Epithelial cell of proximal tubule (primary cell): ENCODE measurements around the gene LRRC28. TPM values are rescaled to one million over a fixed set of nuclear protein-coding genes. Genes with fewer than 3 reads are reported as not detected.

Experiments used
- DNase-seq: peaks from one replicate; pipeline ENCODE4 v3.0.0-alpha.2; 2011; ENCODE audit warnings: low read depth
- H3K4me3 ChIP-seq: 2 replicates; pipeline ENCODE4 v1.5.1; 2011; ENCODE audit warnings: low read depth, mild to moderate bottlenecking, low read length
- total RNA-seq: library from RNA; depleted of rRNA; stranded (reverse); fragments of >200 nt; gene quantifications from 2 replicates; pipeline ENCODE4 v1.2.3, GENCODE V29; 2015
- TF ChIP-seq, protein P1 (sequence below): conservative IDR thresholded peaks from 2 replicates; pipeline ENCODE4 v1.5.1; 2012; ENCODE audit warnings: low read depth, mild to moderate bottlenecking, low read length

LRRC28 gene
- total RNA-seq, 1 donor from 2014 or later, result 15.0 TPM

DNA sequence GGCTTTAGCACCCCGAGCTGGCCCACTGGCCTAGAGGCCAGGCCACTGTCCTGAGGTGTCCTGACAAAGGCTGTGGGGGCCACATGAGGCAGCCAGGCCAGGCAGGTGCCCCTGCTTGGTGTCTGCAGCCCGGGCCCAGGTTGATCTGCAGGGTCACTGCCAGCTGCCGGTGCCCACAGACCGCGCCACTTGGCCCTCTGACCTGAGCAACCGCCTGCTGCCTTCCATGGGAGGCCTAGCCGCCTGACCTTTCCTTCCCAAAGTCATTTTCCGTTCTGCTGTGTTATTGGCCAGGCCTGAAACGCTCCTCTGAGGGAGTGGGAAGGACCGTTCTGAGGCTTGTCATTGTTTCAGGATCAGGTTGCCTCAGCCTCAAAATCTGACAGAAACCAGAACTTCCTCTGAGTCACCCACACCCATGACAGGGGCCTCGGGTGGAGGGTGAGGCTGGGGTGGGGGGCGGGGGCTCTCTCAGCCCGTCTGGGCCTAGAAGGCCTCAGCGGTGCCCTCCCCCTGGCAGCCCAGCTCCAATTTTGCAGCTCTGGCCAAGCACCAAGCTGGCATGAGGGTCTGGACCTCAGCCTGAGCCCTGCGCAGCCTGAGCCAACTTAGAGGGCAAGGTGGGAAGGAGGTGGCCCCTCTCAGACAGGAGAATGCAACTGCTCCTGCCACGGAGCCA is 173.8 kb downstream of the LRRC28 start:
- H3K4me3 ChIP-seq, result no peak overlapping the region
- DNase-seq, result no peak
- TF ChIP-seq, protein P1, sequence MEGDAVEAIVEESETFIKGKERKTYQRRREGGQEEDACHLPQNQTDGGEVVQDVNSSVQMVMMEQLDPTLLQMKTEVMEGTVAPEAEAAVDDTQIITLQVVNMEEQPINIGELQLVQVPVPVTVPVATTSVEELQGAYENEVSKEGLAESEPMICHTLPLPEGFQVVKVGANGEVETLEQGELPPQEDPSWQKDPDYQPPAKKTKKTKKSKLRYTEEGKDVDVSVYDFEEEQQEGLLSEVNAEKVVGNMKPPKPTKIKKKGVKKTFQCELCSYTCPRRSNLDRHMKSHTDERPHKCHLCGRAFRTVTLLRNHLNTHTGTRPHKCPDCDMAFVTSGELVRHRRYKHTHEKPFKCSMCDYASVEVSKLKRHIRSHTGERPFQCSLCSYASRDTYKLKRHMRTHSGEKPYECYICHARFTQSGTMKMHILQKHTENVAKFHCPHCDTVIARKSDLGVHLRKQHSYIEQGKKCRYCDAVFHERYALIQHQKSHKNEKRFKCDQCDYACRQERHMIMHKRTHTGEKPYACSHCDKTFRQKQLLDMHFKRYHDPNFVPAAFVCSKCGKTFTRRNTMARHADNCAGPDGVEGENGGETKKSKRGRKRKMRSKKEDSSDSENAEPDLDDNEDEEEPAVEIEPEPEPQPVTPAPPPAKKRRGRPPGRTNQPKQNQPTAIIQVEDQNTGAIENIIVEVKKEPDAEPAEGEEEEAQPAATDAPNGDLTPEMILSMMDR, result no peak

DNA sequence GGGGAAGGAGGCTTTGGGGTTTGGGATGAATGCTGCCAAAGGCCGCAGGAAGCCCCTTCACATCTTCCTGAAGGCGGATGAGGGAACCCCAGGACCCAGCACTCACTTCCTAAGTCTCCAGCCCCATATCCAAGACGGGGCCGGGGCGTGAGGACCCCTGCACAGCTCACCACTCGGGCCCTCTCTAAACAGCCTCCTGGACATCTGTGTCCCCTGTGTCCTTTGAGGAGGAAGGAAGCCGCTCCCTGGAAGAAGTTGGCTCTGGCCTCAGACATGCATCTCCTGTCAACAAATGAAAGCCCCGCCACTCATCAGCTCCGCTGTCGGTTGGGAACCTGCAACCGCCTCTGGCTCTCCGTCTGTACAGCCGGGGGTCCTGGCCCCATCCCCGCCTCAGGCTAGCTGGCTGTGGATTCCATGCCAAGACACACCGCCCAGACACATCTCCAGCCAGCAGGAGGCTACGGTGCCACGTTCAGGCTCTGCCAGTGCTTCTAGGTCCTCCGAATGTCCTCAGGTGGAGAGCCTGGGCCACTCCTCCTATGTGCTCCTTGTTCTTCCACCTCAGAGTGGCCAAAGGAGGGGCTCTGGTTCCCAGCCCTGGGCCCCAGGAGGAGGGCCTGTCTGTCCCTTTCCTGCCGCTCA is 174.5 kb downstream of the LRRC28 start:
- H3K4me3 ChIP-seq, result no peak overlapping the region
- TF ChIP-seq, protein P1, result peak; percentile 12
- DNase-seq, result no peak

DNA sequence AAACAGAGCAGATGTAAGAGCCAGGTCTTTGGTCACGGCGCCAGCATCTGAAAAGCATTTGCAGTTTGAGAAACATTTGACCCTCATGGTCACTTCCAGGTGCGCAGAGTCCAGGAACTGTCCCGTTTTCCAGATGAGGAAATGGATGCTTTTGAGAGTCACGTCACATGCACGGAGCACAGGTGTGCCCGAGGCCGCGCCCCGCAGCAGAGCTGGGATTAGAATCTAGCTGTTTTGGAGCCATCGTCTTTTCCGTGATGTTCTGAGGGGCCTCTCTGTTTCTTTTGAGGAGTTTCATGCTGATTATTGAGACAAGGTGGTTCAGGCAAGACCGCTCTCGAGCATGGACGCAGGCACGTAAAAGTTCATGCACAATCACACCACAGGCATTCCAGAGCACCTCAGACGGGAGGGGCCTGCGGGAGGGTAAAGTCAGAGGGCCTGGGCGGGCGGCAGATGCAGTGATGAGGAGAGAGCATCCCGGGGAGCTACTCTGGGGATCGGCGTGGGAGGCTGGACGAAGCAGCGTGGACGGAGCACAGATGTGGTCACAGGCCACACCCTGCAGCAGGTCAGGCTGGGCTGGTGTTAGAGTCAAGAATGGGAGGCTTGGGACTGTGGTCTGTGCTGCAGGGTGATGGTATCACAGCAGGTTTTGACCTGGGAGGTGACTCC is 175.3 kb downstream of the LRRC28 start:
- TF ChIP-seq, protein P1, result no peak
- no peak for DNase-seq

DNA sequence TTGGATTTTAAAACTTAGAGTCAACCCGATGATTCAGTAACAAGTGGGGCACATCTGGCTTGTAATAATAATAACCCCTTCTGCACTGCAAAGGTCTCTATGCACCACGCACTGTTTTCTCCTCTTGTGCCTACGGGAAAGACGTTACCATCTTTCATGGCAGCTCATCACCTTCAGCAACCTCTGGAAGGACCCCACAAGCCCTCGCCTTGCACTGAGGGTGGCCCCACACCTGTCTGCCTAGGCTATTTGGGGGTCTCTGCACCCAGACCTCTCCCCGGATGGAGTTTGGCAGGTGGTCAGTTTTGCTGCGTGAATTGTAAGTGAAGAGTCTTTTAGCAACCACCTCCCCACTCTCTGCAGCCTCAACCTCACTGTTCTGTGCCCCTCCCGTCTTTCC is 175.9 kb downstream of the LRRC28 start:
- TF ChIP-seq, protein P1, result no peak
- no peak overlapping the region for H3K4me3 ChIP-seq

More for the DNA sequence above, 175.3 kb downstream of the LRRC28 start:
- H3K4me3 ChIP-seq, result no peak overlapping the region

DNA sequence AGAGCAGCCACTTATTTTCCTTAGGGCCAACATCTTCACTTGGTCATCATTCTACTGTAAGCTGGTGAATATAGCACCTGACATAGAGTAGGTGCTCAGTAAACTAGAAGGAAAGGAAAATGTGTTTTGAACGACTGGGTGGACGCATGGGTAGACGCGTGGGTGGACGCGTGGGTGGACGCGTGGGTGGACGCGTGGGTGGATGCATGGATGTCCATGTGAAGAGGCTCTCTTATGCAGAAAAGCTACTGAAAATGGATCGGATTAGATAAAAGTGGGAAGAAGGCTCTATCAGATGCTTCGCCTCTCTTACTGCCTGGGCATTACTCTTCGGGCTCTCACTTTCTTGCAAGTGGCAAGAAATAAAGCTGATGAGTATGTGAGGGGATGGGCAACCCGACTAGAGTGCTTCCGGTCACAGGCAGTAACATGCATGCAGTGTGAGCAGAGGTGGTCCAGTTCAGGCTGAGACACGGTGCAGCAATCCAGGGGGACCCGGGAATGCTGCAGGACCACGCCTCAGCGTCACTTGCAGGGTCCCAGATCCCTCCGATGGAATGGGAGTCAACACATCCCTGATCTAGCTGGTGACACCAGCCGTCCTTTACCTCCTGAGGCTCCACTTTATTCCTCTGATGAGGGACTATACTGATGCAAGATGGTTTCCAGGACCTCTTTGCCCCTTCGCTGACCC is 176.5 kb downstream of the LRRC28 start:
- DNase-seq, result no peak
- TF ChIP-seq, protein P1, result no peak
- no peak overlapping the region for H3K4me3 ChIP-seq

More for the DNA sequence above, 175.9 kb downstream of the LRRC28 start:
- DNase-seq, result no peak

DNA sequence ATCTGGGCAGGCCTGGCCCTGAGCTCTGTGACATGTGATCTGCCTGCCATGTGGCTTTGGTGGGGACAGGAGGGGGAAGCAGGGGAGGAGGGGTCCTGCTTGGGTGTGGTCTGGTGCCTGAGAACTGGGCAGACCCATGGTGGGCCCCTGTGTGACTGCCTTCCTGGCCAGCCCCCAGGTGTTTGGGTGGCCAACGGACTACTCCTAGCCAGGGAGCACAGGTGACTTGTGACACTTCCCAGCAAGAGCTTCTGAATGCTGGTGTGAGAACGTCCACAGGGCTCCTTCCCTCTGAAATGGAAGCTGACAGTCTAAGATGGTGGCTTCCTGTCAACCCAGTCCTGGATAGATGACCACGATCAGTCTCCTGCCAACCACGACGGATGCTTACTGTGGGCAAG is 178.4 kb downstream of the LRRC28 start:
- TF ChIP-seq, protein P1, result no peak
- H3K4me3 ChIP-seq, result no peak overlapping the region
- DNase-seq, result no peak
